ENCODE data around the gene RALGAPB. TPM values are rescaled to one million over a fixed set of nuclear protein-coding genes. Genes with fewer than 3 reads are reported as not detected.

RALGAPB gene
- total RNA-seq, 1 experiment from 2014 or later, result 36.7 TPM

DNA sequence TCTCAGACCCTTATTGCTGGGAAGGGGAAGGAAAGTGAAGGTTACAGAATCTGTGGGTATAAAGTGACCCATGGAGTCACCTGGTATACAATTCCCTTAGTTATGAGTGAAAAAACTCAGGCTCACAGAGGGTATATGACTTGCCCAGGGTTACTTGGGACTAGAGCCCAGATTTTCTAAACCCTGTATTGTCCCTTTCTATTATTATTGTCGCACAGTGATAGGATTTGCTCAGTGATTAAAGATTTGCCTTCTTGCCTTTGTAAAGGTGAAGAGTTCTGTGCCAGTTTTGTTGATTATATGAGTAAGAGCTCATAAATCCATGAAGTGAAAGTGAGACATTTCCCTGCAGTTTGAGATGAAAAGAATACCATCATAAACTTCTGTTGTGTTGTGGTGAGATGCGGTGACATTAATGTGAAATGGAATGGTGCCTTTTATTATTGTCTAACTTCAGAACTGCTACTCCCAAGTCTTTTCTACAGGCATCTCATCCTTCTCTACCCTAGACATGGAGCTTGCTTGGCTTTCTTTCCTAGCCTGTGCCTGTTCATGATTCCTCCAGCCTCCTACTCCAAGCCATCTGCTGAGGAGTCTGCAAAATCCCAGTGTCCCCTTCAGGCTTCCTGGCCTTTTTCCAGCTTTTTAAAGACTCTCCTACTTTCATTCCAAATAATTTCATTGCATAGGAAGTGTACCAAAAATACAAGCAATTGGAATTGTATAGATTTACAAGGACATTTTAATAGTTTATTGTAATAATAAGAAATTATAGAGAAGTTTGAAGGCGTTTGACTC, 74.8 kb downstream of the RALGAPB start:
- ChIA-PET POLR2A (no interaction called here), CTCF (no interaction called here)
- peaks cover 29% of the 10 kb centered on the region for H3K36me3 Mint-ChIP-seq
- DNase-seq (ENCODE audit: low spot score) (no peak), ATAC-seq (no peak)
- no peak overlapping the region for H3K27ac Mint-ChIP-seq
- no peaks in the 10 kb centered on the region for H3K4me1 Mint-ChIP-seq
- no peak for TF ChIP-seq ZMAT4 (CRISPR knock-in tag; IDR thresholded peaks at IDR 0.05)
- TF ChIP-seq AFF4 (CRISPR knock-in tag; IDR thresholded peaks at IDR 0.05; ENCODE audit: borderline replicate concordance), result no peak
- no peak for TF ChIP-seq NFYB (CRISPR knock-in tag; conservative IDR thresholded peaks at IDR 0.05; ENCODE audit: low read depth)
- TF ChIP-seq ZNF232 (CRISPR knock-in tag; IDR thresholded peaks at IDR 0.05), result no peak
- no peak for TF ChIP-seq JAZF1 (CRISPR knock-in tag; IDR thresholded peaks at IDR 0.05)
- TF ChIP-seq JUN (CRISPR knock-in tag; IDR thresholded peaks at IDR 0.05), result no peak
- no peak for TF ChIP-seq GTF2I (CRISPR knock-in tag; conservative IDR thresholded peaks at IDR 0.05)
- TF ChIP-seq TEAD4 (CRISPR knock-in tag; IDR thresholded peaks at IDR 0.05), result no peak
- TF ChIP-seq, protein P1, sequence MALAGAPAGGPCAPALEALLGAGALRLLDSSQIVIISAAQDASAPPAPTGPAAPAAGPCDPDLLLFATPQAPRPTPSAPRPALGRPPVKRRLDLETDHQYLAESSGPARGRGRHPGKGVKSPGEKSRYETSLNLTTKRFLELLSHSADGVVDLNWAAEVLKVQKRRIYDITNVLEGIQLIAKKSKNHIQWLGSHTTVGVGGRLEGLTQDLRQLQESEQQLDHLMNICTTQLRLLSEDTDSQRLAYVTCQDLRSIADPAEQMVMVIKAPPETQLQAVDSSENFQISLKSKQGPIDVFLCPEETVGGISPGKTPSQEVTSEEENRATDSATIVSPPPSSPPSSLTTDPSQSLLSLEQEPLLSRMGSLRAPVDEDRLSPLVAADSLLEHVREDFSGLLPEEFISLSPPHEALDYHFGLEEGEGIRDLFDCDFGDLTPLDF (CRISPR knock-in tag; IDR thresholded peaks at IDR 0.05), result no peak
- no peak for TF ChIP-seq PRRX2 (CRISPR knock-in tag; IDR thresholded peaks at IDR 0.05)
- TF ChIP-seq USF2 (CRISPR knock-in tag; IDR thresholded peaks at IDR 0.05), result no peak
- TF ChIP-seq, protein P2, sequence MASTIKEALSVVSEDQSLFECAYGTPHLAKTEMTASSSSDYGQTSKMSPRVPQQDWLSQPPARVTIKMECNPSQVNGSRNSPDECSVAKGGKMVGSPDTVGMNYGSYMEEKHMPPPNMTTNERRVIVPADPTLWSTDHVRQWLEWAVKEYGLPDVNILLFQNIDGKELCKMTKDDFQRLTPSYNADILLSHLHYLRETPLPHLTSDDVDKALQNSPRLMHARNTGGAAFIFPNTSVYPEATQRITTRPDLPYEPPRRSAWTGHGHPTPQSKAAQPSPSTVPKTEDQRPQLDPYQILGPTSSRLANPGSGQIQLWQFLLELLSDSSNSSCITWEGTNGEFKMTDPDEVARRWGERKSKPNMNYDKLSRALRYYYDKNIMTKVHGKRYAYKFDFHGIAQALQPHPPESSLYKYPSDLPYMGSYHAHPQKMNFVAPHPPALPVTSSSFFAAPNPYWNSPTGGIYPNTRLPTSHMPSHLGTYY (CRISPR knock-in tag; IDR thresholded peaks at IDR 0.05), result no peak
- no peak for TF ChIP-seq IRF1 (CRISPR knock-in tag; IDR thresholded peaks at IDR 0.05)
- no peaks in the 10 kb centered on the region for H3K9me3 Mint-ChIP-seq
- H3K4me3 Mint-ChIP-seq, result no peak overlapping the region
- no peaks in the 10 kb centered on the region for H3K27me3 Mint-ChIP-seq (ENCODE audit: low read depth)

DNA sequence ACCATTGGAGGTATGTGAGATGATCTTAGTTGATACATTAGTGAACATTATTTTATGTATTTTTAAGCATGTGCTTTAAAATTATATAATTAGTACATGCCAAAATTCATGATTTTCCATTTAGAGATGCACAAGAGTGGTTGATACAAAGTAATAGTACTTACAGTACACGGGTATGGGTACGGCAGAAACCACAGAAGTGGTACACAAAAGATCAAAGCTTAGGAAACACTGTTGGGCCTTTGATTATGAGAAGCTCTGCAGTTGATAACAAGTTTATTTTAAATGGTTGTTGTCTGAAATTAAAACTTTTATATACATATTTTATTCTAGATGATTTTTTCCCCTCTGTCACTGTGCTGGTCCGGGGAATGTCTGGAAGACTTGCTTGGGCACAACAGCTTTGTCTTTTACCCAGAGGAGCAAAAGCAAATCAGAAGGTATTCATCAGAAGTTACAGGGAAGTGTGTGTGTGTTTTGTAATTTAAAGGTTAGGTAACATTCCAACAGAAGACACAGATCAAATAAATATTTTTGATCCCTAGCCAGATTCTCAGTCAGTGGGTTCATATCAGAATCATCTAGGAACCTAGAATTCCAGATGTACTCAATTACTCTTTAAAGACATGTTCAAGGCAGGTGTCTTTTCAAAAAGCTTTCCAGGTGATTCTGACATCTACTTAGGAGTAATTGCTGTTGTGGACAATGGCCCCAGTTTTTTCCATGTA, 75.9 kb downstream of the RALGAPB start:
- H3K4me3 Mint-ChIP-seq, result no peak overlapping the region
- no peaks in the 10 kb centered on the region for H3K27me3 Mint-ChIP-seq (ENCODE audit: low read depth)
- no peaks in the 10 kb centered on the region for H3K4me1 Mint-ChIP-seq
- DNase-seq (ENCODE audit: low spot score), result no peak
- no peak overlapping the region for H3K27ac Mint-ChIP-seq
- H3K9me3 Mint-ChIP-seq, result no peaks in the 10 kb centered on the region
- ChIA-PET CTCF (no interaction called here), POLR2A (no interaction called here)
- peaks cover 25% of the 10 kb centered on the region for H3K36me3 Mint-ChIP-seq
- ATAC-seq, result no peak
- TF ChIP-seq, protein P3, sequence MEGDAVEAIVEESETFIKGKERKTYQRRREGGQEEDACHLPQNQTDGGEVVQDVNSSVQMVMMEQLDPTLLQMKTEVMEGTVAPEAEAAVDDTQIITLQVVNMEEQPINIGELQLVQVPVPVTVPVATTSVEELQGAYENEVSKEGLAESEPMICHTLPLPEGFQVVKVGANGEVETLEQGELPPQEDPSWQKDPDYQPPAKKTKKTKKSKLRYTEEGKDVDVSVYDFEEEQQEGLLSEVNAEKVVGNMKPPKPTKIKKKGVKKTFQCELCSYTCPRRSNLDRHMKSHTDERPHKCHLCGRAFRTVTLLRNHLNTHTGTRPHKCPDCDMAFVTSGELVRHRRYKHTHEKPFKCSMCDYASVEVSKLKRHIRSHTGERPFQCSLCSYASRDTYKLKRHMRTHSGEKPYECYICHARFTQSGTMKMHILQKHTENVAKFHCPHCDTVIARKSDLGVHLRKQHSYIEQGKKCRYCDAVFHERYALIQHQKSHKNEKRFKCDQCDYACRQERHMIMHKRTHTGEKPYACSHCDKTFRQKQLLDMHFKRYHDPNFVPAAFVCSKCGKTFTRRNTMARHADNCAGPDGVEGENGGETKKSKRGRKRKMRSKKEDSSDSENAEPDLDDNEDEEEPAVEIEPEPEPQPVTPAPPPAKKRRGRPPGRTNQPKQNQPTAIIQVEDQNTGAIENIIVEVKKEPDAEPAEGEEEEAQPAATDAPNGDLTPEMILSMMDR (IDR thresholded peaks at IDR 0.05), result no peak
- TF ChIP-seq ZMAT4 (CRISPR knock-in tag; IDR thresholded peaks at IDR 0.05), result no peak
- TF ChIP-seq ZBTB21 (CRISPR knock-in tag; IDR thresholded peaks at IDR 0.05; ENCODE audit: borderline replicate concordance), result no peak
- TF ChIP-seq TCF7 (CRISPR knock-in tag; IDR thresholded peaks at IDR 0.05; ENCODE audit: low read depth), result no peak
- TF ChIP-seq, protein P4, sequence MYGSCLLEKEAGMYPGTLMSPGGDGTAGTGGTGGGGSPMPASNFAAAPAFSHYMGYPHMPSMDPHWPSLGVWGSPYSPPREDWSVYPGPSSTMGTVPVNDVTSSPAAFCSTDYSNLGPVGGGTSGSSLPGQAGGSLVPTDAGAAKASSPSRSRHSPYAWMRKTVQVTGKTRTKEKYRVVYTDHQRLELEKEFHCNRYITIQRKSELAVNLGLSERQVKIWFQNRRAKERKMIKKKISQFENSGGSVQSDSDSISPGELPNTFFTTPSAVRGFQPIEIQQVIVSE (CRISPR knock-in tag; IDR thresholded peaks at IDR 0.05; ENCODE audit: borderline replicate concordance), result no peak
- TF ChIP-seq, protein P5, sequence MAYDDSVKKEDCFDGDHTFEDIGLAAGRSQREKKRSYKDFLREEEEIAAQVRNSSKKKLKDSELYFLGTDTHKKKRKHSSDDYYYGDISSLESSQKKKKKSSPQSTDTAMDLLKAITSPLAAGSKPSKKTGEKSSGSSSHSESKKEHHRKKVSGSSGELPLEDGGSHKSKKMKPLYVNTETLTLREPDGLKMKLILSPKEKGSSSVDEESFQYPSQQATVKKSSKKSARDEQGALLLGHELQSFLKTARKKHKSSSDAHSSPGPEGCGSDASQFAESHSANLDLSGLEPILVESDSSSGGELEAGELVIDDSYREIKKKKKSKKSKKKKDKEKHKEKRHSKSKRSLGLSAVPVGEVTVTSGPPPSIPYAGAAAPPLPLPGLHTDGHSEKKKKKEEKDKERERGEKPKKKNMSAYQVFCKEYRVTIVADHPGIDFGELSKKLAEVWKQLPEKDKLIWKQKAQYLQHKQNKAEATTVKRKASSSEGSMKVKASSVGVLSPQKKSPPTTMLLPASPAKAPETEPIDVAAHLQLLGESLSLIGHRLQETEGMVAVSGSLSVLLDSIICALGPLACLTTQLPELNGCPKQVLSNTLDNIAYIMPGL (CRISPR knock-in tag; IDR thresholded peaks at IDR 0.05), result no peak
- no peak for TF ChIP-seq ZNF121 (CRISPR knock-in tag; IDR thresholded peaks at IDR 0.05)
- TF ChIP-seq RORB (CRISPR knock-in tag; IDR thresholded peaks at IDR 0.05), result no peak
